Neuron (in vitro differentiated cells): Measurements from ENCODE around the gene RNH1.
"Not testable (repeated sequence)": the region's sequence is repeated elsewhere in the genome, so short reads cannot be mapped to it uniquely, and the experiment has no call there.

Experiments
- H2AFZ ChIP-seq: one replicate; pipeline ENCODE4 v1.6.1; 2013; ENCODE audit warnings: low read depth, mild to moderate bottlenecking, inconsistent platforms, low read length, moderate library complexity
- H3K27me3 ChIP-seq: one replicate; pipeline ENCODE4 v1.6.1; 2013; ENCODE audit warnings: low read length; ENCODE audit not compliant: insufficient read depth
- H3K36me3 ChIP-seq: one replicate; pipeline ENCODE4 v1.6.1; 2013; ENCODE audit warnings: low read length; ENCODE audit not compliant: insufficient read depth
- H3K4me1 ChIP-seq: one replicate; pipeline ENCODE4 v1.6.1; 2013; ENCODE audit warnings: low read length; ENCODE audit not compliant: insufficient read depth
- H3K4me3 ChIP-seq: 2 replicates; pipeline ENCODE4 v1.5.1; 2013; ENCODE audit warnings: mild to moderate bottlenecking, low read length, moderate library complexity
- H3K9me3 ChIP-seq: one replicate; pipeline ENCODE4 v1.6.1; 2013; ENCODE audit warnings: low read length

Gene RNH1

GRCh38 chr11:518463-519202 is 11.6 kb upstream of the RNH1 start:
- Histone ChIP-seq H3K4me1 (no peaks in the 10 kb centered on the region), H3K4me3 (no peak overlapping the region), H3K36me3 (peaks cover 9% of the 10 kb centered on the region)

GRCh38 chr11:516918-517685 is 10.1 kb upstream of the RNH1 start:
- not testable (repeated sequence) for H2AFZ ChIP-seq, H3K9me3 ChIP-seq, H3K4me1 ChIP-seq

More at GRCh38 chr11:518463-519202, 11.6 kb upstream of the RNH1 start:
- H3K27me3 ChIP-seq = no peaks in the 10 kb centered on the region
- H2AFZ ChIP-seq = no peak overlapping the region
- peaks cover 5% of the 10 kb centered on the region for H3K9me3 ChIP-seq

GRCh38 chr11:516400-516799 is 9.4 kb upstream of the RNH1 start:
- H3K4me1 ChIP-seq = no peaks in the 10 kb centered on the region
- H3K4me3 ChIP-seq = no peak overlapping the region
- peaks cover 9% of the 10 kb centered on the region for H3K36me3 ChIP-seq
- peaks cover 5% of the 10 kb centered on the region for H3K9me3 ChIP-seq
- H3K27me3 ChIP-seq = no peaks in the 10 kb centered on the region
- H2AFZ ChIP-seq = no peak overlapping the region

More at GRCh38 chr11:516918-517685, 10.1 kb upstream of the RNH1 start:
- not testable (repeated sequence) for H3K36me3 ChIP-seq, H3K27me3 ChIP-seq, H3K4me3 ChIP-seq

GRCh38 chr11:515131-515530 is 8.1 kb upstream of the RNH1 start:
- H3K4me1 ChIP-seq = no peaks in the 10 kb centered on the region
- H3K36me3 ChIP-seq = peaks cover 9% of the 10 kb centered on the region
- no peaks in the 10 kb centered on the region for H3K27me3 ChIP-seq
- H2AFZ ChIP-seq = no peak overlapping the region
- peaks cover 5% of the 10 kb centered on the region for H3K9me3 ChIP-seq
- H3K4me3 ChIP-seq = no peak overlapping the region

- Histone ChIP-seq H3K27me3 (no peaks in the 10 kb centered on the region), H2AFZ (no peak overlapping the region), H3K4me1 (no peaks in the 10 kb centered on the region), H3K36me3 (peaks cover 14% of the 10 kb centered on the region), H3K9me3 (peaks cover 5% of the 10 kb centered on the region), H3K4me3 (no peak overlapping the region)
These were observed 7.6 kb upstream of the RNH1 start for GRCh38 chr11:514606-515005.

GRCh38 chr11:512761-513595 is 5.9 kb upstream of the RNH1 start:
- Histone ChIP-seq H2AFZ (no peak overlapping the region), H3K9me3 (peaks cover 5% of the 10 kb centered on the region), H3K27me3 (no peaks in the 10 kb centered on the region)

GRCh38 chr11:508956-509355 is 1.9 kb upstream of the RNH1 start:
- H3K4me3 ChIP-seq = no peak overlapping the region
- H2AFZ ChIP-seq = no peak overlapping the region
- peaks cover 10% of the 10 kb centered on the region for H3K36me3 ChIP-seq
- peaks cover 10% of the 10 kb centered on the region for H3K4me1 ChIP-seq
- no peaks in the 10 kb centered on the region for H3K9me3 ChIP-seq
- H3K27me3 ChIP-seq = no peaks in the 10 kb centered on the region

More at GRCh38 chr11:512761-513595, 5.9 kb upstream of the RNH1 start:
- Histone ChIP-seq H3K4me1 (no peaks in the 10 kb centered on the region), H3K36me3 (peaks cover 19% of the 10 kb centered on the region), H3K4me3 (no peak overlapping the region)

GRCh38 chr11:507727-508515 is 879 bp upstream of the RNH1 start:
- Histone ChIP-seq H3K4me1 (peaks cover 10% of the 10 kb centered on the region), H3K9me3 (no peaks in the 10 kb centered on the region), H2AFZ (peak overlapping the region; percentile 87), H3K36me3 (peaks cover 10% of the 10 kb centered on the region), H3K27me3 (no peaks in the 10 kb centered on the region), H3K4me3 (peak overlapping the region; percentile 92)

GRCh38 chr11:506238-506994 is 626 bp downstream of the RNH1 start:
- Histone ChIP-seq H3K27me3 (no peaks in the 10 kb centered on the region), H3K4me1 (peaks cover 10% of the 10 kb centered on the region), H2AFZ (peak overlapping the region; percentile 66), H3K4me3 (peak overlapping the region; percentile 92), H3K9me3 (no peaks in the 10 kb centered on the region), H3K36me3 (peaks cover 14% of the 10 kb centered on the region)

GRCh38 chr11:504994-505344 is 2.1 kb downstream of the RNH1 start:
- H3K36me3 ChIP-seq = peaks cover 25% of the 10 kb centered on the region
- H3K9me3 ChIP-seq = no peaks in the 10 kb centered on the region
- H3K4me1 ChIP-seq = peaks cover 10% of the 10 kb centered on the region
- no peaks in the 10 kb centered on the region for H3K27me3 ChIP-seq
- no peak overlapping the region for H2AFZ ChIP-seq
- no peak overlapping the region for H3K4me3 ChIP-seq

- Histone ChIP-seq H3K27me3 (no peaks in the 10 kb centered on the region), H3K9me3 (no peaks in the 10 kb centered on the region), H2AFZ (no peak overlapping the region), H3K36me3 (peaks cover 28% of the 10 kb centered on the region), H3K4me3 (no peak overlapping the region), H3K4me1 (peaks cover 10% of the 10 kb centered on the region)
These were observed 2.7 kb downstream of the RNH1 start for GRCh38 chr11:504053-504993.
